Stimulated activated CD4-positive, alpha-beta T cell treated with anti-CD3 and anti-CD28 coated beads, TNF-alpha, amount 100 ng/mL, for 4 hours (primary cell): ENCODE results near the gene CCL3.
"Not testable (repeated sequence)": the region's sequence is repeated elsewhere in the genome, so short reads cannot be mapped to it uniquely, and the experiment has no call there.

Experiments
- DNase-seq, 3 experiments: peaks; one replicate each; pipeline ENCODE4 v3.0.0-alpha.2; 2020; ENCODE audit warnings: low read depth in 3 of 3

Gene CCL3

GRCh38 chr17:36086791-36087190 is 3.2 kb downstream of the CCL3 start:
- no peak for DNase-seq

GRCh38 chr17:36085765-36086164 is 4.2 kb downstream of the CCL3 start:
- no peak for DNase-seq

- not testable (repeated sequence) for DNase-seq
Observed at GRCh38 chr17:36083691-36084090, 6.3 kb downstream of the CCL3 start.

GRCh38 chr17:36082482-36083120 is 7.3 kb downstream of the CCL3 start:
- not testable (repeated sequence) for DNase-seq

- not testable (repeated sequence) for DNase-seq
Observed at GRCh38 chr17:36081681-36082471, 8.1 kb downstream of the CCL3 start.

- DNase-seq = no peak
Observed at GRCh38 chr17:36074365-36074764, 15.6 kb downstream of the CCL3 start.

GRCh38 chr17:36072431-36073121 is 17.4 kb downstream of the CCL3 start:
- peak in 1 of 3 experiments; percentile 28 for DNase-seq

- DNase-seq = no peak
Observed at GRCh38 chr17:36071751-36072150, 18.2 kb downstream of the CCL3 start.

- DNase-seq = no peak
Observed at GRCh38 chr17:36070427-36070826, 19.5 kb downstream of the CCL3 start.

- no peak for DNase-seq
Observed at GRCh38 chr17:36069136-36069535, 20.8 kb downstream of the CCL3 start.

- no peak for DNase-seq
Observed at GRCh38 chr17:36068524-36068923, 21.4 kb downstream of the CCL3 start.

GRCh38 chr17:36066365-36066985 is 23.5 kb downstream of the CCL3 start:
- DNase-seq = no peak

GRCh38 chr17:36063786-36064541 is 26.0 kb downstream of the CCL3 start, which contains the start of gene CCL18:
TSS of gene CCL18 (plus strand) at chr17:36064272. CDS start at chr17:36064343, 71 bp downstream.
- DNase-seq = no peak

- no peak for DNase-seq
Observed at GRCh38 chr17:36060816-36061215, 29.1 kb downstream of the CCL3 start.

- no peak for DNase-seq
Observed at GRCh38 chr17:36059406-36059805, 30.5 kb downstream of the CCL3 start.

GRCh38 chr17:36057911-36058310 is 32.0 kb downstream of the CCL3 start:
- no peak for DNase-seq

GRCh38 chr17:36055921-36056520 is 33.9 kb downstream of the CCL3 start:
- no peak for DNase-seq

GRCh38 chr17:36055171-36055570 is 34.8 kb downstream of the CCL3 start:
- no peak for DNase-seq

GRCh38 chr17:36049643-36050042 is 40.3 kb downstream of the CCL3 start:
- DNase-seq = no peak

- DNase-seq = no peak
Observed at GRCh38 chr17:36048066-36048465, 41.9 kb downstream of the CCL3 start.
